AG09309 (cell line): Measurements from ENCODE around the gene NRCAM.

Source experiments
- DNase-seq: peaks from one replicate; pipeline ENCODE4 v3.0.0-alpha.2; 2010; ENCODE audit warnings: low read depth
- H3K4me3 ChIP-seq: 2 replicates; pipeline ENCODE4 v1.5.1; 2011; ENCODE audit warnings: mild to moderate bottlenecking, low read depth, low read length, moderate library complexity; ENCODE audit not compliant: control insufficient read depth
- CTCF ChIP-seq: IDR thresholded peaks from 2 replicates; pipeline ENCODE4 v1.5.1; 2011; ENCODE audit warnings: mild to moderate bottlenecking, low read depth, low read length, inconsistent platforms; ENCODE audit not compliant: insufficient read depth, control insufficient read depth; ENCODE audit errors: missing control alignments

Gene NRCAM

GRCh38 chr7:108246227-108246837 is 209.9 kb downstream of the NRCAM start:
- H3K4me3 ChIP-seq = no peak overlapping the region
- TF ChIP-seq CTCF = no peak
- DNase-seq = peak; percentile 88

DNA sequence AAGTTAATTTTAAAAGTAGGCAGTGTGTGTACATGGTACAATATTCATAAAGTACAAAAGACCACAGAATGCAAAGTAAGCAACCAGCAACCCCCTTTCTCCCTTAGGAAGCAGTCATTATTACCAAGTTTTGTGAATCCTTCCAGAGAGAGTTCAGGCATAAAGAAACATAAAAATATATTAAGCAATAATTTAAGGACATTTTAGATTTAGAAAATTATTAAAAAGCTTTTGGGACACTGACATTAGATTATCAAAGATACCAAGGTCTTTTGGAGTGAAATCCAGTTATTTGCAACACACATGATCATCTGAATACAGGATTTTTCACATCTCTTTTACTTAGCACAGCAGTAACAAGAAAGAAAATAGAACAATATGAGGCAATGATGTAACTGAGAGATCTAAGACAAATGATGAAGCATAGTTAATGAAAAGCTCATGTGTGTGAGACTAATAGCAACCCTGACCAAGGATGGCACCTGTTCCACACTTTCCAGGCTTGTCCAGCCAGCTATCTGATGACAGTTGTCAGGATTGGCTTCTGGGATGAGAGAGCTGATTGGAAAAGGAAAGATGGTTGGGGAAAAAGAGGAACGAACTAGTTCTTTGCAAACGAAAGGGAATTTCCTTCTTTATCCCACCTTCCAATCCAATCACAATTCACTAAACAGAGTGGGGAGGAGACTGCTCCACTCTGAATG is 210.6 kb downstream of the NRCAM start:
- TF ChIP-seq CTCF = no peak
- no peak for DNase-seq
- H3K4me3 ChIP-seq = no peak overlapping the region

GRCh38 chr7:108244110-108244509 is 212.1 kb downstream of the NRCAM start:
- no peak overlapping the region for H3K4me3 ChIP-seq
- no peak for TF ChIP-seq CTCF
- DNase-seq = no peak

DNA sequence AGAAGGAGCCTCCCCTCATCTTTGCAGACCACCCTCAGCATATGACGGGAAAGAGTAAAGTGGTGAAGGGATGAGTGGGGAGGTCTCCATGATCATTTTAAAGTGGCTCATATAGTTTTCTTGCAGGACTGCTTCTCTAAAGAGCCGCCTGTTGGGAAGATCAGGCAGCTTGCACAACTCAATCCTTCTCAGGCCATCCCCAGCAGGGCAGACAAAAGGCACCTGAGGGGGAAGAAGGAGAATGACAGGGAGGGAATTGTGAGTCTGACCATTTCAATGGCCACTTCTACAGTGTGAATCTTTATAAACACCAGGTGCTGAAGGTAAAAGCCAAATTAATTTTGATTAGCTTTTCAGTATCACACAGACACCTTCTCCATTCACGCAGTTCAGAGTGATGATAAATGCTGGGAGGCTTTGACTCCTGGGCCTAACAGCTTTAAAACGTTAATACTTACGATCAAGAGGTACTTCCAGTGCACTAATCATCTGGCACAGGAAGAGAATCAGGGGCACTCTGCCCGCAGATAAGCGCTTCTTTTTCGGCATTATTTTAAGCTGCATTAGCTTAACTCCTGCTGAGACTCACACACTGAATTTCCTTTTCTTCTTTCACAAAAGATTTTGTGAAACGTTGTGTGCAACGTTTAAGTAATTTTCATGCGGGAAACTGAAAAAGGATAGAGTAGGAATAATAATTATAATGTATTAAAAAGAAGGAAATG is 216.6 kb downstream of the NRCAM start:
- DNase-seq = no peak
- TF ChIP-seq CTCF = no peak
- H3K4me3 ChIP-seq = no peak overlapping the region

- no peak for DNase-seq
- no peak for TF ChIP-seq CTCF
- no peak overlapping the region for H3K4me3 ChIP-seq
Observed at GRCh38 chr7:108236681-108237415, 219.4 kb downstream of the NRCAM start.

GRCh38 chr7:108235451-108236061 is 220.7 kb downstream of the NRCAM start:
- TF ChIP-seq CTCF = no peak
- no peak for DNase-seq
- no peak overlapping the region for H3K4me3 ChIP-seq
